T-helper 17 cell (primary cell): ENCODE measurements around the gene EGLN2. TPM values are rescaled to one million over a fixed set of nuclear protein-coding genes. Genes with fewer than 3 reads are reported as not detected.

Source experiments
- ATAC-seq: fragments of 150-1000 bp; cut with Tn5 transposase; 2 replicates; pipeline ENCODE4 v1.10.0; 2021; ENCODE audit warnings: mild to moderate bottlenecking, moderate library complexity
- DNase-seq, 3 donors: peaks; one replicate each; pipeline versions ENCODE4 v3.0.0 to v3.0.0-alpha.2; 2020 to 2021
- H3K9me3 ChIP-seq: one replicate; pipeline ENCODE4 v1.7.0; 2013; ENCODE audit warnings: low read length, mild to moderate bottlenecking; ENCODE audit not compliant: control insufficient read depth, poor library complexity, severe bottlenecking
- H3K27ac Mint-ChIP-seq: one replicate; pipeline ENCODE4 v1.8.0; 2022; ENCODE audit warnings: mild to moderate bottlenecking, moderate library complexity, mixed read lengths
- H3K27me3 Mint-ChIP-seq: one replicate; pipeline ENCODE4 v1.8.0; 2022; ENCODE audit warnings: mixed read lengths
- H3K36me3 Mint-ChIP-seq: one replicate; pipeline ENCODE4 v1.8.0; 2022; ENCODE audit warnings: low read depth, mixed read lengths
- H3K4me1 Mint-ChIP-seq: one replicate; pipeline ENCODE4 v1.8.0; 2022; ENCODE audit warnings: mild to moderate bottlenecking, mixed read lengths
- H3K4me3 Mint-ChIP-seq: one replicate; pipeline ENCODE4 v1.8.0; 2022; ENCODE audit warnings: mild to moderate bottlenecking, moderate library complexity, mixed read lengths
- total RNA-seq, 4 donors: library from RNA in 2 of 4; stranded (reverse) in 2 of 4; gene quantifications; one replicate each; pipeline ENCODE4 v1.2.3 and lab custom pipeline; 2022 to 2026

The EGLN2 gene
- total RNA-seq, 2 donors from 2014 or later: 112 to 131 TPM

DNA sequence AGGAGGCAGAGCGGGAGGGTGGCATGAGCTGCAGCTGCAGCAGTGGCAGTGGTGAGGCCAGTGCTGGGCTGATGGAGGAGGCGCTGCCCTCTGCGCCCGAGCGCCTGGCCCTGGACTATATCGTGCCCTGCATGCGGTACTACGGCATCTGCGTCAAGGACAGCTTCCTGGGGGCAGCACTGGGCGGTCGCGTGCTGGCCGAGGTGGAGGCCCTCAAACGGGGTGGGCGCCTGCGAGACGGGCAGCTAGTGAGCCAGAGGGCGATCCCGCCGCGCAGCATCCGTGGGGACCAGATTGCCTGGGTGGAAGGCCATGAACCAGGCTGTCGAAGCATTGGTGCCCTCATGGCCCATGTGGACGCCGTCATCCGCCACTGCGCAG, 2.0 kb downstream of the EGLN2 start:
- H3K27me3 Mint-ChIP-seq: no peaks in the 10 kb centered on the region
- H3K9me3 ChIP-seq: no peaks in the 10 kb centered on the region
- peaks cover 63% of the 10 kb centered on the region for H3K4me1 Mint-ChIP-seq
- ATAC-seq (no peak), DNase-seq (no peak)
- peaks cover 12% of the 10 kb centered on the region for H3K36me3 Mint-ChIP-seq
- peak overlapping the region; percentile 98 for H3K4me3 Mint-ChIP-seq
- peak overlapping the region; percentile 98 for H3K27ac Mint-ChIP-seq

DNA sequence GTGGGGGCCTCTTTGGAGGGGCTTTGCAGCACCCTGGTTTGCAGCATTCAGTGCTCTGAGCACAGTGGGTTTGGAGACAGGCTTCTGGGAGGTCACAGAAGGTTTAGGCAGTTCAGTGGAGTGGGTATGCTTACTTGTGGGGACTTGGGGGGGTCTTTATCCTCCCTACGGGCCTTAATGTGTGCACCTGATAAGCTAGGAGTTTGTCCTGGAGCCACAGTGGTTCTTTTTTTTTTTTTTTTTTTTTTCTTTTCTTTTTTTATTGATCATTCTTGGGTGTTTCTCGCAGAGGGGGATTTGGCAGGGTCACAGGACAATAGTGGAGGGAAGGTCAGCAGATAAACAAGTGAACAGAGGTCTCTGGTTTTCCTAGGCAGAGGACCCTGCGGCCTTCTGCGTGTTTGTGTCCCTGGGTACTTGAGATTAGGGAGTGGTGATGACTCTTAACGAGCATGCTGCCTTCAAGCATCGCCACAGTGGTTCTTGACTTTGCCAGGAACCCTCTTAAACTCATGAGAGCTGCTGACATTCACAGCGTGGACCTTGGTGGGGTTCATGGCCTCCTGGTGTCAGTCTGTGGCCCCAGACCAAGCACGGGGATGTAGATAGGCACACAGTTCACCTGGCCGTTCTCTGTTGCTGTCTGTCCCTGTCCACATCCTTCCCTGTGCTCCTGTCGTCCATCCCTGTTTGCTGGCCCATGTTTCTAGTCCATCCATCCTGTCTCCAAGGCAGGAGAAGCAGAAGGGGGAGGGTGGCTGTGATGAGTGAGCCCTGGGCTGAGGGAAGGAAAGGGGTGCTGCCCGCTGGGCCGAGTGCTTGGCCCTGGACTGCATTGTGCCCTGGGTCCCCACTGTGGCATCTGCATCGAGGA, 2.7 kb downstream of the EGLN2 start:
- H3K4me3 Mint-ChIP-seq: peak overlapping the region; percentile 98
- peaks cover 12% of the 10 kb centered on the region for H3K36me3 Mint-ChIP-seq
- no peaks in the 10 kb centered on the region for H3K27me3 Mint-ChIP-seq
- H3K4me1 Mint-ChIP-seq: peaks cover 69% of the 10 kb centered on the region
- H3K27ac Mint-ChIP-seq: peak overlapping the region; percentile 98
- DNase-seq: no peak
- no peaks in the 10 kb centered on the region for H3K9me3 ChIP-seq
- ATAC-seq: no peak

DNA sequence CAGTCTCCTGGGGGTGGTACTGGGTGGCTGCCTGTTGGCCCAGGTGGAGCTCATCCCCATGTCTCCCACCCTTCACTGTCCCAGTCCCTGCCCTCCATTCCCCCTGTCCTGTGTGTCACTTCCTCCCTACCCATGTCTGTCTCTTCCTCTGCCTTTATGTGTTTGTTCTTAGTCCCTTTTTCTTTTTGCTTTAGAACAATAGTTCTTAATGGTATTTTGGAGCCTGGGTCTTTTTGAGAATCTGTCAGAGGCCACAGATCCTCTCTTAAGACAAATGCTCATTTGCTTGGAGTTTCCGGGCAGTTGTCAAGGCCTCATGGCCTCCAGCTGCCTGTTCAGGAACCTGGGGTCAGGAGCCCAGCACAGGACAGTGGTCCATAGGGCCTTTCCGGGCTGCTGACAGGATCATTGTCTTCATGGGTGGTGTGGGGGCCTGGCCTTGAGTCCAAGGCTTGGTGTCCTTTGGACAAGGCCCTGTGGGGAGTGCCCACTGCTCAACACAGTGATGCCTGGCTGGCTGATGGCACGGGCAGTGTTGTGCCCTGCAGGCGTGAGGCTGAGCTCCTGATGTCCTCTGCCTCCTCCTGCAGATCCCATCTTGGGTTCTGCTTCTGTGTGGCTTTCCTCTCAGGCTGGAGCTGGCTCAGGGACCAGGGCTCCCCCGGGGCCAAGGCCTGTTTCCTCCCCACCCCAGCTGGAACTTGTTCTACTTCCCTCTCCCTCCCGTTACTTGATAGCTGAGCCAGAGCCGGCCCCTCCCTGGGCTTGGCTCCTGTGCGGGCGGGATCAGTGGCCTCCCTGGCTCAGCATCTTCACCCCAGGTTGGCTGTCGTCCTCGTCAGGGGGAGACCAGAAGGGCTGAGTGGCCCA, 3.5 kb downstream of the EGLN2 start:
- DNase-seq (no peak), ATAC-seq (no peak)
- H3K9me3 ChIP-seq: no peaks in the 10 kb centered on the region
- H3K4me1 Mint-ChIP-seq: peaks cover 74% of the 10 kb centered on the region
- peaks cover 12% of the 10 kb centered on the region for H3K36me3 Mint-ChIP-seq
- H3K4me3 Mint-ChIP-seq: peak overlapping the region; percentile 98
- no peaks in the 10 kb centered on the region for H3K27me3 Mint-ChIP-seq
- peak overlapping the region; percentile 98 for H3K27ac Mint-ChIP-seq

DNA sequence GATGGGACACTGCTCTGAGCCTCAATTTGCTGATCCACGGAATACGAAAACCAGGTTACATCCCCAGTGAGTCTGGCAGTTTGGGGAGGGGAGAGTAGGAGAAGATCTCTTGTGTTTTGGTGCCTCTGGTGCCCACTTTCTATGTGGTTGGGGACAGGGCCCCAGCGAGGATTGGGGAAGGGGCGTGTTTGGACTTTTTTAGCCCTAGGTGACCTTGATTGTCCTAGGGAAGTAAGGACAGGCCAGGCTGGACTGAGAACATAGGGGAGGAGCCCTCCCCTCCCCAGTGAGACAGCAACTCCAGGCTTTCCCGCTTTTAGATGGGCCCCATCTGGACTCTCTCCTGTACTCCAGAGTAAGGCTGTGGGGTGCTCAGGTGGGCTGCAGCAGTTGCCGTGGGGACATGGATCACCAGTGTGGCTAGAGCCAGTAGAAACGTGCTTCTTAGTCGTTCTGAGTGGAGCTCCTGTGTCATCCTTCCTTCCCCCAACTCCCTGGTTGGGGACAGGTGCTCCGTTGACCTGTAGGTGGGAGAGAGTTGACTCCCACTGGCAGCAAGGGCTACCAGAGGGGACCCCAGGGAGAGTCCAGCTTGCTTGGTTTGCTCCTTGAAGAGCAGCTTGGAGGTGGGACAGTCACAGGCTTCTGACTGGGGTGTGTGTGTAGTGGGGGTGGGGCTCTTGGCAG, 4.3 kb downstream of the EGLN2 start:
- H3K9me3 ChIP-seq: no peaks in the 10 kb centered on the region
- Mint-ChIP-seq H3K36me3 (peaks cover 16% of the 10 kb centered on the region), H3K27me3 (no peaks in the 10 kb centered on the region), H3K4me1 (peaks cover 77% of the 10 kb centered on the region), H3K27ac (peak overlapping the region; percentile 98), H3K4me3 (peak overlapping the region; percentile 98)
- ATAC-seq (no peak), DNase-seq (no peak)

DNA sequence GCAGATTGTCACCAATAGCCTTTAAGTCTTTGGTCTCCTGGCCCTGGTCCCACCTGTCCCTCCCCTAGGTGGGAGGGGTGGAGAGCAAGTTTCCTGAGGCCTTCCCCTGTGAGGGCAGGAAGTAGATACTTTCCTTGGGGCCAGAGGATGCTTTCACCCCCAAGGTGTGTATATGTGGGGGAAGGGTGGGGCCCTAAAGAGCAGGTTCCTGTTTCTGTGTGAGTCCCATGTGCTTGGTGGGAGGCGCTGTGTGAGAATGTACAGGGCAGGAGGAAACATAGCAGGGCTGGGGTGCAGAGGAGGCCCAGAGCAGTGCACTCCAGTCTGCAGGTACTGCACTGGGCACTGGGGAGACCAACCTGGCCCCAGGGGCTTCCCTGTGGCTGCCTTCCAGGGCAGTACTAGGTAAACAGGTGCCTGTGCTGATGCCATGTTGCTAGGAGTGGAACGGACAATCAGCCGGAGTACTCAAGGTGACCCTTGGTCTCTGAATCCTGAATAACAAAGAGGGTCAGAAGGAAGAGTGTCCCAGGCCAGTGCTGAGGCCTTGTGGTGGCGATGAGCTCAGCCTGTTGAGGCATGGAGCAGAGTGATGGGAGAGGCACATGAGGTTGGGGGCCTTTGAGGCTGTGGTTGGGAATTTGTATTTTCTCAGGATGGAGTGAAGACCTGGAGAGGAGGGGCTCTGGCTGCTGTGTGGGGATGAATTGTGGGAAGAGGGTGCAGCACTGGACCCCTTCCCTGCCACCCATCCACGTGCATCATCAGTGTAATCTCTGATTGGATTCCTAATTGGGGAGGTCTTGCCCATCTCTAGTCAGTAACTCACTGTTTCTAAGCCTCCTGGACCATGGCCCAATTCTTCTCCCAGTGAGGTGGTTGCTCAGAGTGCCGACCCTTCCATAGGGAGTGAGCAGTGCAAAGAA, 5.1 kb downstream of the EGLN2 start:
- H3K27me3 Mint-ChIP-seq: no peaks in the 10 kb centered on the region
- peaks cover 76% of the 10 kb centered on the region for H3K4me1 Mint-ChIP-seq
- DNase-seq (peak; percentile 38 to 57 (median 46)), ATAC-seq (peak; percentile 59)
- peak overlapping the region; percentile 98 for H3K27ac Mint-ChIP-seq
- H3K36me3 Mint-ChIP-seq: peaks cover 16% of the 10 kb centered on the region
- no peaks in the 10 kb centered on the region for H3K9me3 ChIP-seq
- H3K4me3 Mint-ChIP-seq: peak overlapping the region; percentile 98

DNA sequence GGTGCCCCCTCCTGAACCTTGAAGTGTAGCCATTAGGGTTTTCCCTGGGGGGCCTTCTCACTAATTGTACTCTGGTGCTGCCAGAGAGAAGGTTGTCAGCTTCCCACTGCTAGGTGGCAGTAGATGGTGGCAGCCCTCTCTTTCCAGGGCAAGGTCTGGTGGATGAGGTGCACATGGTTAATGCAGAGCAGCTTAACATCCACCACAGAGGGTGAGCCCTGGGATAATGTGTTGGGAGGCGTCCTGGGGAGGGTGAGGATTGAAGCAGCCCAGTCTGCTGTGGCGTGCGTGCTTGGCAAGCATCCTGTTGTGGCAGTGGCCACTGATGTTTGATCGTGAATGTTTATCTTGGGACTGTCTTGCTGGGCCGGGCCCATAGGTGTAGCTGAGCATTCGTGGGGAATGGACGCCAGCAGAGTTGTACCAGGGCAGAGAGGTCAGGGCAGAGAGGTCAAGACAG, 5.8 kb downstream of the EGLN2 start:
- no peak for DNase-seq
- H3K27ac Mint-ChIP-seq: peak overlapping the region; percentile 98
- H3K36me3 Mint-ChIP-seq: peaks cover 15% of the 10 kb centered on the region
- peak overlapping the region; percentile 98 for H3K4me3 Mint-ChIP-seq
- H3K4me1 Mint-ChIP-seq: peaks cover 77% of the 10 kb centered on the region
- no peak for ATAC-seq
- H3K9me3 ChIP-seq: no peaks in the 10 kb centered on the region
- H3K27me3 Mint-ChIP-seq: no peaks in the 10 kb centered on the region

DNA sequence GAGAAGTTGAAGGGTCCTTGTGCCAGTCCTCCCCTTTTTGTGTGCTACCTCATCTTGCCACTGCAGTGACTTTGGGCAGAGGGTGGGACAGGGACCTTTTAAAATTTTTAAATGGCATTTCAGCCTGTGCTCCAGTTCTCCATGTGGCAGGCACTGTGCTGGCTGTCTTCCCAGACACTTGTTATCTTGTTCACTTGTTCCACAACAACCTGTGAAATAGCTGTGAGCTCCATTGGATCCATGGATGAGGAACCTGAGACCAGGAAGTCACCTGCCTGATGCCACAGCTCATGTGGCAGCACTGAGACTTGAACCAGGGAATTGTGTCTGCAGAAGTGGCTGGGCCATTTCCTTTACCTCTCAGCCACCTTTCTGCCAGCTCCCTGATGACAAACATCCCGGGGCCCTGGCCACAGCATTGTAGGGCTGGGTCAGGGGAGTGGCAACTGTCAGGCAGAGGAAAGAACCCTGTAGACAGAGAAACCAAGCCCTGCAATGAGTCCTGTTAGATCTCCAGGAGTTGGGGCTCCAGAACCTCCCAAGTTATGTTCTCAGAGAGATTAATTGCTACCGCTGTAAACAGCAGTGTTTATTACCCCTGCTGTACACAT, 6.4 kb downstream of the EGLN2 start:
- peaks cover 10% of the 10 kb centered on the region for H3K36me3 Mint-ChIP-seq
- peak; percentile 7 for ATAC-seq

DNA sequence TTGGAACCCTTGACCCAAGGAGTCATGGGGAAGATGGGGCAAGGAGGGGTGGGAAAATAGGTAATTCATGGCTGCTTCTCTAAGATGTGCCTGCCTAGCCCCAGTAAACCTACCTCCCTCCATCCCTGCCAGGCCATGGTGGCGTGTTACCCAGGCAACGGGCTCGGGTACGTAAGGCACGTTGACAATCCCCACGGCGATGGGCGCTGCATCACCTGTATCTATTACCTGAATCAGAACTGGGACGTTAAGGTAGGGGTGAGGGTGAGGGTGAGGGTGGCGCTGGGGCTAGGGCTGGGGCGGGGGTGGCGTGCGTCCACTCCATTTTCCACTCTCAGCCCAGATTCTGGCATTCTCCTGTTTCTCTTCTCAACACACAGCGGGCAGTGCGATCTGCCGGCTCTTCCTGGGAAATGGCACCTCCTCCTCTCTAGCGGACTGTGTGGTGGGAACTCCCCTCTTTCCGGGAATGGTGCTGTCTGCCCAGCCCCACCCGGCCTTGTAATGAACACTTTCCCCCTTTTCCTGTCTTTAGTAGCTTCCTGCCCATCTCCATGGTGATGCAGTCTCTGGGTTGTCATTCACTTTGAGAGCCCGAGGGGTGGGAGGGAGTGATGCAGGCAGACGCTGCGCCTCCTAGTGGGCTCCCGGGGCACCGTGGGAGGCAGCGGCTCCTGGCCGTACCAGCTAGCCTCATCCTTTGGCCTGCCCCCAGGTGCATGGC, 7.6 kb downstream of the EGLN2 start:
- DNase-seq (peak; percentile 65 to 75 (median 72)), ATAC-seq (peak; percentile 59)
- no peaks in the 10 kb centered on the region for H3K9me3 ChIP-seq
- H3K4me3 Mint-ChIP-seq: peak overlapping the region; percentile 98
- peaks cover 80% of the 10 kb centered on the region for H3K4me1 Mint-ChIP-seq
- H3K36me3 Mint-ChIP-seq: peaks cover 6% of the 10 kb centered on the region
- peak overlapping the region; percentile 98 for H3K27ac Mint-ChIP-seq
- no peaks in the 10 kb centered on the region for H3K27me3 Mint-ChIP-seq

More for the DNA sequence above, 6.4 kb downstream of the EGLN2 start:
- peak overlapping the region; percentile 98 for H3K4me3 Mint-ChIP-seq
- peak overlapping the region; percentile 98 for H3K27ac Mint-ChIP-seq
- peaks cover 76% of the 10 kb centered on the region for H3K4me1 Mint-ChIP-seq
- DNase-seq: peak in 1 of 3 donors; percentile 35
- H3K27me3 Mint-ChIP-seq: no peaks in the 10 kb centered on the region
- H3K9me3 ChIP-seq: no peaks in the 10 kb centered on the region

DNA sequence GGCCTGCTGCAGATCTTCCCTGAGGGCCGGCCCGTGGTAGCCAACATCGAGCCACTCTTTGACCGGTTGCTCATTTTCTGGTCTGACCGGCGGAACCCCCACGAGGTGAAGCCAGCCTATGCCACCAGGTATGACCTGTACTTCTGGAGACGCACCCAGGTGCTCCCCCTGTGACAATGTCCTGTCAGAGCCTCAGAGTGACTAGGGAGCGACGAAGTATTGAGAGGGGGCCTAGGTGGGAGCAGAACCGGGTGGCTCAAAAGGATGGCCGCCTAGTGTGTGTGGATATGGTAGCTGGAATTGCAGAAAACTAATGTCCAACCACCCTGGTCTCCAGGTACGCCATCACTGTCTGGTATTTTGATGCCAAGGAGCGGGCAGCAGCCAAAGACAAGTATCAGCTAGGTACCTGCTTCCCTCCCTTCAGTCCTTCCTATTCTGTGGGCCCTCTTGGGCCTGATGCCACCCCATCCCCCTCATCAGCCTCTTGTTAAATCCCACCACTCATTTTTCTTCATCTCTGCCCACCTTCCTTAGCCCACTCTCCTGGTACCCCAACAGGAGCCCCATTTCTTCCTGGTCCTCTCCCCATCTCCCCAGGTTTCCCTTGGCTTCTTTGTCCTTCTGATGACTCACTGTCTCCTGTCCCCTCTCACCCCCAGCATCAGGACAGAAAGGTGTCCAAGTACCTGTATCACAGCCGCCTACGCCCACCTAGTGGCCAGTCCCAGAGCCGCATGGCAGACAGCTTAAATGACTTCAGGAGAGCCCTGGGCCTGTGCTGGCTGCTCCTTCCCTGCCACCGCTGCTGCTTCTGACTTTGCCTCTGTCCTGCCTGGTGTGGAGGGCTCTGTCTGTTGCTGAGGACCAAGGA, 8.4 kb downstream of the EGLN2 start:
- Mint-ChIP-seq H3K4me1 (peaks cover 77% of the 10 kb centered on the region), H3K4me3 (peak overlapping the region; percentile 98), H3K27ac (peak overlapping the region; percentile 98), H3K27me3 (no peaks in the 10 kb centered on the region), H3K36me3 (peaks cover 4% of the 10 kb centered on the region)
- DNase-seq: no peak
- ATAC-seq: no peak
- no peaks in the 10 kb centered on the region for H3K9me3 ChIP-seq

DNA sequence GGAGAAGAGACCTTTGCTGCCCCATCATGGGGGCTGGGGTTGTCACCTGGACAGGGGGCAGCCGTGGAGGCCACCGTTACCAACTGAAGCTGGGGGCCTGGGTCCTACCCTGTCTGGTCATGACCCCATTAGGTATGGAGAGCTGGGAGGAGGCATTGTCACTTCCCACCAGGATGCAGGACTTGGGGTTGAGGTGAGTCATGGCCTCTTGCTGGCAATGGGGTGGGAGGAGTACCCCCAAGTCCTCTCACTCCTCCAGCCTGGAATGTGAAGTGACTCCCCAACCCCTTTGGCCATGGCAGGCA, 9.0 kb downstream of the EGLN2 start:
- peaks cover 4% of the 10 kb centered on the region for H3K36me3 Mint-ChIP-seq
- ATAC-seq: no peak

DNA sequence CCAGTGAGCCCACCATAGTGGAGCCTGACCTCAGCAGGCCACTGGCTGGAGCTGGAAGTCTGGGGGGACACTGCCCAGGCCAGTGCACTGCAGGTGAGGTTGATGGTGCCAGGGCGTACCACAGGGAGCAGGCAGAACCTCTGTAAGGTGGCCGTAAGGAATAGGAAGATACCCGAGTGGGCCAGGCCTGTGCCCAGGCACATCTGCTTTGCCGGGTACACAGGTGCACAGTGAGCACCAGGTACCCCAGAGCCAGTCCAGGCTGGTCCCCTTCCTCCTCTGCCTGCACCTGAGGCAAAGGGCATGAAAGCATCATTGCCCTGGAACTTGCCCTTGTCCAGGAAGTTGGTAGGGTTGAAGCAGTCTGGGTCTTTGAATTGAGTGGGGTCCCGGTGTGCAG, 9.5 kb downstream of the EGLN2 start:
- Mint-ChIP-seq H3K27me3 (no peaks in the 10 kb centered on the region), H3K4me3 (peak overlapping the region; percentile 49), H3K4me1 (peaks cover 72% of the 10 kb centered on the region), H3K27ac (peak overlapping the region; percentile 19), H3K36me3 (peaks cover 4% of the 10 kb centered on the region)
- H3K9me3 ChIP-seq: no peaks in the 10 kb centered on the region
- DNase-seq: no peak
- no peak for ATAC-seq

More for the DNA sequence above, 9.0 kb downstream of the EGLN2 start:
- no peak for DNase-seq
- Mint-ChIP-seq H3K27ac (peak overlapping the region; percentile 98), H3K4me1 (peaks cover 77% of the 10 kb centered on the region), H3K27me3 (no peaks in the 10 kb centered on the region), H3K4me3 (peak overlapping the region; percentile 98)
- no peaks in the 10 kb centered on the region for H3K9me3 ChIP-seq
